Erythroblast (primary cell): ENCODE data around the gene ASIC4.

Source experiments
- DNase-seq, 2 experiments: peaks; one replicate each; lab custom pipeline; 2025; lab: John Stamatoyannopoulos, UW
- GATA1 ChIP-seq: IDR thresholded peaks from 2 replicates; pipeline ENCODE4 v1.6.1; 2011; ENCODE audit warnings: low read depth, mild to moderate bottlenecking, control low read depth, low read length, moderate library complexity
- POLR2A ChIP-seq: IDR thresholded peaks from 2 replicates; pipeline ENCODE4 v1.6.1; 2011; ENCODE audit warnings: mild to moderate bottlenecking, low read length

The ASIC4 gene

GRCh38 chr2:219498280-219499057 lies 15.8 kb upstream of the ASIC4 start, which contains the start of gene GMPPA:
Gene GMPPA, plus strand, starts transcription at chr2:219498891. Its CDS starts 1,085 bp downstream, at chr2:219499976.
- TF ChIP-seq GATA1: no peak
- peak; percentile 66 for TF ChIP-seq POLR2A
- DNase-seq: peak; percentile 97

DNA sequence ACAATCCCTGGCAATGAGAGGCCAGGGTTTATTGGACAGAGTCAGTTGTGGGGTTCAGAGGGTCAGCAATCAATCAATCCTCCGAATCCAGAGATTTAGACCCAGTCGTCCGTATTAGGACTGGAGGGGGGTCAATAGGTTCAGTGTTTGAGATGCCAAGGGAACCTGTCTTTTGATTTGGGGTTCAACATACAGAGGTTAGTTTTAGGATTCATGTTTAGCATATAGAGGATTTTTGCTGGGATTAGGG lies 15.3 kb upstream of the ASIC4 start:
- TF ChIP-seq GATA1 (no peak), POLR2A (peak; percentile 12)
- no peak for DNase-seq

DNA sequence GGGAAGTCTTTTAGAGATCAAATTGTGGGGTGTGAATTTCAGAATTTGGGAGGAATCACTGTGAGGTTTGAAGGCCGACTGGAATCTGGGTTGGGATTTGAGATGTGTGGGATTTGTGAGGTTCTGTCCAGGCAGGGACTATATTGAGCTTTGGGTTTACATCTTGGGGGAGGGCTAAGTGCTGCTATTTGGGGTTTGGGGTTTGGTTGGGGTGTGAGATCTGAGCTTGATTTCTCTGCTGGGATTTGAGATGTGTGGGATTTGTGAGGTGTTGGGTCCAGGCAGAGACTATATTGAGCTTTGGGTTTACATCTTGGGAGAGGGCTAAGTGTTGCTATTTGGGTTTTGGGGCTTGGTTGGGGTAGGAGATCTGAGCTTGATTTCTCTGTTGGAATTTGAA lies 14.7 kb upstream of the ASIC4 start:
- TF ChIP-seq POLR2A: no peak
- TF ChIP-seq GATA1: no peak

GRCh38 chr2:219500135-219500534 lies 14.1 kb upstream of the ASIC4 start:
- DNase-seq: peak in 1 of 2 experiments; percentile 18
- TF ChIP-seq GATA1 (no peak), POLR2A (no peak)

More for the DNA sequence above, 14.7 kb upstream of the ASIC4 start:
- no peak for DNase-seq

DNA sequence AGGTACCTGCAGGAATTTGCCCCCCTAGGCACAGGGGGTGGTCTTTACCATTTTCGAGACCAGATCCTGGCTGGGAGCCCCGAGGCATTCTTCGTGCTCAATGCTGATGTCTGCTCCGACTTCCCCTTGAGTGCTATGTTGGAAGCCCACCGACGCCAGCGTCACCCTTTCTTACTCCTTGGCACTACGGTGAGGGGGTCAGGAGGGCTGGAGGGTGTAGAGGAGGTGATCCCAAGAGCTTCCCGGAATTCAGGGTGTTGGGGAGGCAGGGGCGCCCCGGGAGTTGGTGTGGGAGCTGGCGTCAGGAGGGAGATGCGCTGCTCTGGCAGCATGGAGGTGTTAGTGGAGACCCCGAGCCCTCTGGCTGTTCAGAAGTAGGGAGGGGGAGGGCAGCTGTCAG lies 12.4 kb upstream of the ASIC4 start:
- DNase-seq: no peak
- TF ChIP-seq POLR2A: no peak
- TF ChIP-seq GATA1: no peak

- TF ChIP-seq POLR2A: no peak
- TF ChIP-seq GATA1: no peak
- no peak for DNase-seq
Observed at GRCh38 chr2:219502618-219503017, 11.7 kb upstream of the ASIC4 start.

DNA sequence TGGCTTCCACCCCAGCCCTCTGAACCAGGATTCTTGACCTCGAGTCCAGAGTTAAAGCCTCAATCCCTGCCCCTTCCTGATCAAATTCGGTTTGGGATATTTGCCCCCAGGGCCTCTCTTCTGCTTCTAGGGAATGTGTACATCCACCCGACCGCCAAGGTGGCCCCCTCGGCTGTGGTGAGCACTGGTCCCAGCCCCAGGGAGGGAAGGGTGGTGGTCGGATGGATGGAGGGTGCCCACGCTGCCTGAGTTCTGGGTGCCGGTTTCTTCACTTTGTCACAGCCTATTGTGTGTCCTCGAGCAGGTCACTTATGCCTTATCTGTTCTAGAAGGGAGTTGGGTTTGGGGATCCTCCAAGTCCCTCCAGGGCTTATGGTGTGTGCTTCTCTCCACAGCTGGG lies 8.7 kb upstream of the ASIC4 start:
- DNase-seq: no peak
- no peak for TF ChIP-seq POLR2A
- no peak for TF ChIP-seq GATA1

DNA sequence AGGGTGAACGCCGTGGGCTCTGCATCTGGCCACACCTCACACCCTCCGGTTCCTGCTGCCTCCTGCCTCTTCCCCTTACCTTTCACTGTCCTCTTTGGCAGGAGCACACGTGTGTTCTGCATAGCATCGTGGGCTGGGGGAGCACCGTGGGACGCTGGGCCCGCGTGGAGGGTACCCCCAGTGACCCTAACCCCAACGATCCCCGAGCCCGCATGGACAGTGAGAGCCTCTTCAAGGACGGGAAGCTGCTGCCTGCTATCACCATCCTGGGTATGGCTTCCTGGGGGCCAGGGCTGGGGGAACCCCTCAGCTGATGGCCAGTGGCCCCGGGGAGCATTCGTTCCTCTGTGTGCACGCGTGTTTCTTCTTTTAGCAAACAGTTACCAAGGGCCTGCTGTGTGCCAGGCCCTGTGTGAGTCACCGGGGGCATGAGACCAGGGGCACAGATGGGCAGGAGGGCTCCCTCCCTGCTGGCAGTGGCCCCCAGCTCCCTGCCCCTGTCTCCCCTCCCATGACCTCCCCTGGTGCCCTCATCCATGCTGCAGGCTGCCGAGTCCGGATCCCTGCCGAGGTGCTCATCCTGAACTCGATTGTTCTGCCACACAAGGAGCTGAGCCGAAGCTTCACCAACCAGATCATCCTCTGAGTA lies 8.0 kb upstream of the ASIC4 start:
- DNase-seq: no peak

GRCh38 chr2:219506802-219507526 lies 7.3 kb upstream of the ASIC4 start:
- TF ChIP-seq GATA1 (no peak), POLR2A (no peak)
- DNase-seq: no peak

More for the DNA sequence above, 8.0 kb upstream of the ASIC4 start:
- TF ChIP-seq GATA1 (no peak), POLR2A (no peak)

GRCh38 chr2:219507581-219508443 lies 6.5 kb upstream of the ASIC4 start:
- peak; percentile 46 to 48 for DNase-seq
- no peak for TF ChIP-seq GATA1
- TF ChIP-seq POLR2A: no peak

DNA sequence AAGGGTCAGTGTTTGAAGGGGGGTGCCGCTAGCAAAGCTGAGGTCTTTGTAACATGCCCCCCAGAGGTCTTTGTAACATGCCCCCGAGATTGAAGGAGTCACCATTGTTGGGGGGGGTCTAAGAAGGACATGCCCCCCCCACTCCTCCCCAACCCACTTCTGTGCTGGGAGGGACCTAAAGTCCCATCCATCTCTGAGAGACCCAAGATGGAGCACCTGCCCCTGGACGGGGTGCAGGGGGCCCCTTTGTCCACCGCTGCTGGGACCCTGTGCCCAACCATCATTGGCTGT lies 5.9 kb upstream of the ASIC4 start:
- no peak for DNase-seq
- TF ChIP-seq GATA1: no peak
- no peak for TF ChIP-seq POLR2A

DNA sequence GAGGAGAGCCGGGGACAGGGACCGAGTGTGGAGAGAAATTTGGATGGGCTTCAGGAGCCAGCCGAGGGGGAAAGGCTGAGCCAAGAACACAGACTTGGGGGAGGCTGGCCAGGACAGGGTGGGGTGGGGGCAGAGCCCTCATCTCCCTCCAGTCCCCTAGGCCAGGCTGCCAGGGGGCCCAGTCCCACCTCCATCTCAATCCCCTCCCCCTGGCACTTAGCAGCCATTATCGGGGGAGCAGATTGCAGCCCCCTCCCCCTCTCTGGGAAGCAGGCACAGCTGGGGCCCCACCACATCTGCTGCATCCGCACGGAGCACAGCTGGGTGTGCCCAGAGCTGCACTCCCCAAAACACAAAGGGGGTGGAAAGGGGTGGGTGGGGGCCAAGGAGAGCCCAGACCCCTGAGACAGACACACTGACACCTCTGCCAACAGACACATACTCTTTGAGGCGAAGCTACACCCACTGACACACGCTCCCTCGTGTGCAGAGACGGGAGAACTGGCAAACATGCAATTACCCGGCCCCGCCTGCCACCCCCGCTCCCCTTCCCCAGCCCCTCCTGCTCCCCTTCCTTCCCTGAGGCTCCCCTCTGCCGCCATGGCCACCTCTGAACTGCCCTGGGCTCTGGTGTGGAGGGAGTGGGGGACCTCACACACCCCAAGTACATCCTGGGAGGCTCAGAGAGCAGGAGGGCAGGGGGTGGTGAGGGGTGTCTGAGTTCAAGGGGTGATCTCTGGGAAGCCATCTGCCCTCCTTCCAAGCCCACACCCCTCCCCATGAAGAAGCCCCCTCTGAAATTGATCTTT lies 5.1 kb upstream of the ASIC4 start:
- TF ChIP-seq GATA1: no peak
- TF ChIP-seq POLR2A: no peak
- DNase-seq: peak in 1 of 2 experiments; percentile 53
